Right forelimb (tissue), 1 donor: ENCODE results near the gene AFAP1L1.
A peak's percentile ranks its signal among the peaks of the same experiment; 100 is the strongest.

Experiments used
- DNase-seq: peaks from one replicate; pipeline ENCODE4 v3.0.0-alpha.2; 2018

Gene AFAP1L1

DNA sequence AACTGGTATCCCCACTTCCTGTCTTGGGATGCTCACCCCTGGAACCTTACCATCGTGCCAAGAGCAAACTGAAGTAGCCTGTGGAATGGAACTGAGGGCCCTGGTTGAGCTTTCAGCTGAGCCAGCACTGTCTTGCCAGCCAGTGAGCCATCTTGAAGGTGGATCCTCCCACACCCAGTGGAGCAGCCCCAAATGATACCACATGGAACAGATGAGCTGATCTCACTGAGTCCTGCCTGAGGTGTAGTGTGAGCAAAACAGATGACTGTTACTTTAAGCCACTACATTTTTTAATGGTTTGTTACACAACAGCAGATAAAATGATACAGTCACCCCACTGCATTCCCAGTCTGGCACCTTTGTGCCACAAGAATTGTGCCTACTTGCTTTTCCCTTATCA is 84.0 kb downstream of the AFAP1L1 start:
- DNase-seq: no peak

DNA sequence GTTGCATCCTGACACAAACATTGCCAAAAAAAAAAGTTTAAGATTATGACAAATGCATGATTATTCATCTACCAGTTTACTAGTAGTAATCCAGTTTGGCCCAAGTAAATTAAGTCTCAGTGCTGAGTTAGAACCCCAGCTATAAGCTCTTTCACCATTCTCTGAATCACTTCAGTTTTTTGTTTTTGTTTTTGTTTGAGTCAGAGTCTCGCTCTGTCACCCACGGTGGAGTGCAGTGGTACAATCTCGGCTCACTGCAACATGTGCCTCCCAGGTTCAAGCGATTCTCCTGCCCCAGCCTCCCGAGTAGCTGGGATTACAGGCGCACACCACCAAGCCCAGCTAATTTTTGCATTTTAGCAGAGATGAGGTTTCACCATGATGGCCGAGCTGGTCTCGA is 84.7 kb downstream of the AFAP1L1 start:
- no peak for DNase-seq

- DNase-seq: peak; percentile 97
Observed at GRCh38 chr5:149357370-149358293, 86.0 kb downstream of the AFAP1L1 start, which contains the start of gene PCYOX1L. TSS of gene PCYOX1L (plus strand) at chr5:149358046. CDS start at chr5:149358069, 23 bp downstream.

DNA sequence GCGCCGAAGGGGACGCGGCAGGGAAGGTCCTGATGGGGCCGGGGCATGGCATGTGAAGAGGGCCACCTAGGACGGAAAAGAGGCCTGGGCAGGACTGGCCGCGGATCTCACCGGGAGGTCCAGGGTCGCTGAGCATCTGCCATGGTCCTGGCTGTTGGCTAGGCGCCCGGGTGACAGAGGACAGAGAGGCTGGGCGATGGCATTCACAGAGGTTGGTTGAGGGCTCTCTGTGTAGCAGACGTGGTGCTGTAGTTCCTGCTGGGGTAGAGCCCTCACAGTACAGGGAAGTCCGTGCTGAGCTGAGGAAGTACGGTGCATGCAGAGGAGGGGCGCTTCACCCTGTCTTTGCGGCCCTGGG is 86.6 kb downstream of the AFAP1L1 start:
- no peak for DNase-seq

- no peak for DNase-seq
Observed at GRCh38 chr5:149358868-149359495, 87.3 kb downstream of the AFAP1L1 start.

GRCh38 chr5:149360272-149360671 is 88.6 kb downstream of the AFAP1L1 start:
- no peak for DNase-seq

DNA sequence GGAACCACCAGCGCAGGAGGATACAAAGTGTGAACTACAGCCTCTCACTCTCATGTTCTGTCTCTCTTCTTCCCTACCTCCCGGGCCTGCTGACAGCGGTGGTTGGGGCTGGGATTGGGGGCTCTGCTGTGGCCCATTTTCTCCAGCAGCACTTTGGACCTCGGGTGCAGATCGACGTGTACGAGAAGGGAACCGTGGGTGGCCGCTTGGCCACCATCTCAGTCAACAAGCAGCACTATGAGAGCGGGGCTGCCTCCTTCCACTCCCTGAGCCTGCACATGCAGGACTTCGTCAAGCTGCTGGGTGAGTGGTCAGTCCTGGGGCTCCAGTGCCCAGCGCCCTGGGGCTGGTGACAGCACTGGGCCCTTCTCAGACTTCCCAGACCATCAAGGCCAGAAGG is 90.9 kb downstream of the AFAP1L1 start:
- no peak for DNase-seq

DNA sequence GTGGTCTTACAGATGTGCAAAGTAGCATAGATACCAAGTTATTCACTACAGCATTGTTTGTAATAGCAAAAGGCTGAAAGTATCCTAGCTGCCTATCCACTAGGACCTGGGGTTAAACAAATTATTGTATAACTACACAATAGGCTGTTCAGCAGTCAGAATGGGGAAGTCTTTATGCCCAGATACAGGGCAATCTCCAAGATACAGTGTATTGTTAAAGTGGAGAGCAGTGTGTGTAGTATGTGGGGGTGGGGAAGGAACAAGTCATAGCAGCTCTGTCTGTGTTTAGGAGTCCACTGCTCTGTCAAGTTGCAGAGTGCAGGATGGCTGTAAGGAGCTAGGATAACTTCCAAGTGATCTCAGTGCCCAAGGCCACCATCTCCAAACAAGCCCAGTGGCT is 91.7 kb downstream of the AFAP1L1 start:
- no peak for DNase-seq

DNA sequence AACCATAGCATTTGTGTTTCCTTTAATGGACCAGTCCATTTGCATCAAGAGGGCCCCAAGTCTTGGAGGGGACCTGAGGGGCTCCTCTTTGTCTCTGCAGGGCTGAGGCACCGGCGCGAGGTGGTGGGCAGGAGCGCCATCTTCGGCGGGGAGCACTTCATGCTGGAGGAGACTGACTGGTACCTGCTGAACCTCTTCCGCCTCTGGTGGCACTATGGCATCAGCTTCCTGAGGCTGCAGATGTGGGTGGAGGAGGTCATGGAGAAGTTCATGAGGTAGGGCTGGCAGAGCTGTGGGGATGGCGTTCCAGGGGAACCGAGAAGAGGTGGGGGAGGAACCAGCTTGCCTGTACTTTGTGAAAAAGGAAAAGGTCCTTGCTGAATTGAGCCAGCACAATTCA is 92.3 kb downstream of the AFAP1L1 start:
- DNase-seq: no peak

DNA sequence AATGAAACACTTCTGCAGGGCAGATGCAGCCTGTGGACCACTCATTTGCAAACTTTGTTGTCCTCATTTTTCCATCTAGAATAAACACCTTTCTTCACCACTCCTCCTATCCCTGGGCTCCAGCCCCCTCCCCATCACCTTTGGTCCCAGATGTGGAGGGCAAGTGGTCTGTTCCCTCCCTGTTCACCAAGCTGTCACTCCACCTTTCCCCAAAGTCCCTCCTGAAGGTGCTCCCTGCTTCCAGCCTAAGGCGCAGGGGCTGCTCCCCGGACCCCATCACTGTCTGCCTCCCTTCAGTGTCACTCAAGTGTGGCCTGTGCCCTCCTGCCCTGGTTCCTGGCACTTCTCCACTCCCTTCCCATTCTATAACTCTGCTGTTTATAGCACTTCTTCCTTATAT is 93.1 kb downstream of the AFAP1L1 start:
- DNase-seq: no peak

GRCh38 chr5:149365418-149365817 is 93.8 kb downstream of the AFAP1L1 start:
- DNase-seq: no peak

- no peak for DNase-seq
Observed at GRCh38 chr5:149366169-149366729, 94.6 kb downstream of the AFAP1L1 start.

DNA sequence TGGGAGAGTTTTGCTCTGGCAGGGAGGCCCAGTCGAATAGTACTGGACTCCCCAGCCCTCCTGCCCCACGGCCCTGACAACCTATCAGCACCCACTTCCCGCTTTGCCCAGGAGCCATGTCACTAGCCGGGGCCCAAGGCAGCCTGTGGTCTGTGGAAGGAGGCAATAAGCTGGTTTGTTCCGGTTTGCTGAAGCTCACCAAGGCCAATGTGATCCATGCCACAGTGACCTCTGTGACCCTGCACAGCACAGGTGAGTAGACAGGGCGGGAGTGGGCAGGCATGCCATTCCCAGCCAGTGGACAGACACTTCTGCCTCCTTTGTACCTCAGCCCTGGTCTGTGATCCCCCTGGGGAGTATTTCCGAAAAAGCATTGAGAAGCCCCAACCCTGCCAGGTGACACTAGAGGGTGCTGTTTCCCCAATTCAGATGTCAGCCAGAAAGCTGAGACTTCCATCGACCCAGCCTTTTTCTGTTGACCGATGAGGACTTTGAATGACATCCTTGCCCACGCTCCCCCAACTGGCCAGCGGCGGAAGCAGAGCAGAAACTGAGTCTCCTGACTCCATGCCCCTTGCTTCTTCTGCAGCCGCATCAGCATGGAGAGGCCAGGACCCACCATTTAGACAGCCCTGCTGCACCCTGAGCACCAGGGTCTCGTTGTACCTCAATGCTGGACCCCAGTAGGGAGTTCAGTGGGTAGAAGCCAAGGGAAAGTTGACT is 95.8 kb downstream of the AFAP1L1 start:
- no peak for DNase-seq

DNA sequence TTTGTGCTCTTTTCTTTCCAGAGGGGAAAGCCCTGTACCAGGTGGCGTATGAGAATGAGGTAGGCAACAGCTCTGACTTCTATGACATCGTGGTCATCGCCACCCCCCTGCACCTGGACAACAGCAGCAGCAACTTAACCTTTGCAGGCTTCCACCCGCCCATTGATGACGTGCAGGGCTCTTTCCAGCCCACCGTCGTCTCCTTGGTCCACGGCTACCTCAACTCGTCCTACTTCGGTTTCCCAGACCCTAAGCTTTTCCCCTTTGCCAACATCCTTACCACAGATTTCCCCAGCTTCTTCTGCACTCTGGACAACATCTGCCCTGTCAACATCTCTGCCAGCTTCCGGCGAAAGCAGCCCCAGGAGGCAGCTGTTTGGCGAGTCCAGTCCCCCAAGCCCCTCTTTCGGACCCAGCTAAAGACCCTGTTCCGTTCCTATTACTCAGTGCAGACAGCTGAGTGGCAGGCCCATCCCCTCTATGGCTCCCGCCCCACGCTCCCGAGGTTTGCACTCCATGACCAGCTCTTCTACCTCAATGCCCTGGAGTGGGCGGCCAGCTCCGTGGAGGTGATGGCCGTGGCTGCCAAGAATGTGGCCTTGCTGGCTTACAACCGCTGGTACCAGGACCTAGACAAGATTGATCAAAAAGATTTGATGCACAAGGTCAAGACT is 96.5 kb downstream of the AFAP1L1 start:
- DNase-seq: peak; percentile 21

- no peak for DNase-seq
Observed at GRCh38 chr5:149370878-149371277, 99.2 kb downstream of the AFAP1L1 start.

- DNase-seq: no peak
Observed at GRCh38 chr5:149371296-149371962, 99.8 kb downstream of the AFAP1L1 start.

DNA sequence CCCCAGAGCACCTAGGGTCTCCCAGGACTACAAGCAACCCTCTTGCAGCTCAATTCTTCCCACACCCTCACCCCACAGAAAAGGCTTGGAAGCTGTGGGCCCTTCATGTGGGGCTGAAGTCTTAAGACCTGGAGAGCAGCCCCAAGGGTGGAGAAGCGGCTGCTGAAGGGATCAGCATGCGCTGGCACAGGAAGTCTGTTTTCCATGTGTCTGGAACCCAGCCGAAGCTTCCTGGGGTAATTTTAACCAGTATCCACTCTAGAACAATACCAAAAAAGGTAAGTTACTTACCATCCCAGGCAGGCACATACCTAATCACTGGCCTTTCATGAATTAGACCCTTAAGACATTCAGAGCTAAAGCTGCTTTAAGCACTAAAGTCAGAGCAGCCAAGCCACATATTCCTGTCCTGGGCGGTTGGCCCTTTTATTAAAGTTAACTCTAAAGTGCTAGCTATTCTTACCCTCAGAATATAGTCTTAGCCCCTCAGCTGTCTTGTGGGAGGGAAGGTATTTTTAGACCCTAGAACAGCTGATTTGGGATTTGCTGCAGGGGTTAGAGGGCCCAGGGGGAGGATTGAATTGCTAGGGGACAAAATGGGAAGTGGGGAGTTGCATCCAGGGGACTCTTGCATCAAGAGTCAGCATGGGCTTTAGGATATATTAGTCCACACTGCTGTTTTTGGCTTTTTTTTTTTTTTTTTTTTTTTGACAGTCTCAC is 100.6 kb downstream of the AFAP1L1 start:
- DNase-seq: no peak

DNA sequence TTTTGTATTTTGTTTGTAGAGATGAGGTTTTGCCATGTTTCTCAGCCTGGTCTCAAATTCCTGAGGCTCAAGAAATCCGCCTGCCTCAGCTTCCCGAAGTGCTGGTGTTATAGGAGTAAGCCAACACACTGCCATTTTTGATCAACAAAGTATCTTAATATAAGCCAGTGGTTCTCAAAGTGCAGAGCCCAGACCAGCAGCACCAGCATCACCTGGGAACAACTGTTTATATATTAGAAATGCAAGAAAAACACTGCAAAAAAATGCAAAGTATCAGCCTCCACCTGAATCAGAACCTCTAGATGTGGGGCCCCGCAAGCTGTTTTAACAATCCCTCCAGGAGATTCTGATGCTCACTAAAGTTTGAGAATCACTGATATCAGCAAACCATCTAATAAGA is 101.3 kb downstream of the AFAP1L1 start:
- no peak for DNase-seq

- no peak for DNase-seq
Observed at GRCh38 chr5:149374303-149374702, 102.6 kb downstream of the AFAP1L1 start.

DNA sequence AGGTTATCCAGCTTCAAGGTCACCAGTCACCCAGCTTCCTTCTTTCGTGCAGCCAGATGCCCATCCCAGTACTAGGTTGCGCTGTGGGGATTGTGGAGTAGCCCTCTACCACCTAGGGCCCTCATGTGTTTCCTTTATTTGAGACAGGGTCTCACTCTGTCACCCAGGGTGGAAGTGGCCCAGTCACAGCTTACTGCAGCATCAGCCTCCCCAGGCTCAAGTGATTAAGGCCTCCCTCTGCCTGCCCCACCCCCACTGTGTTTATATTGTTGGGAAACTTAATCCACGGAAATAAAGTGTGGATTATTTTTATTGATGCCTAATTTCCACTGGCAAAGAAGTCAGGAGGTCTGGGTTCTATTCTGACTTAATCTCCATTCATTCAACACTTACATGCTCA is 103.1 kb downstream of the AFAP1L1 start:
- DNase-seq: no peak

GRCh38 chr5:149375434-149375833 is 103.8 kb downstream of the AFAP1L1 start:
- DNase-seq: no peak
